Activated CD8-positive, alpha-beta memory T cell treated with anti-CD3 and anti-CD28 coated beads, Interleukin-2, amount 50 U/mL, for 1 hour (primary cell): ENCODE results near the gene CTNNA3.

ENCODE experiments used
- DNase-seq: peaks from one replicate; pipeline ENCODE4 v3.0.0-alpha.2; 2020; ENCODE audit errors: extremely low read depth

Gene CTNNA3

DNA sequence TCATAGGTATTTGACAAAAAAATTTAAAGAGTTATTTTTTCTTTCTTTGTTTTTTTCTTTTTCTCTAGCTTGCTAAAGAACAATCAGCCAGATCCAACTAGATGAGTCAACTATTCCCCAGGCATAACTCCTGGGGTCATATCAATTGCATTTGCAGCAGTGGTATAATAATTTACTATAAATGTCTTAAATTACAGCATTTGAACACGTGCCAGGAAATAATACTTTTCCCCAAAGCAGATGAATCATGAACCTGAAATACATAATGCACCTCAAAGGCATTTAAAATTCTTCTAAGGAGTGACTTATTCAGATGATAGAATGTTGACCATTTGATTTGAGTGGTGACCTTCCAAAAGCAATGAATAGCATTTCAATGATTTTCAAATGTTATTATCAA, 580.0 kb downstream of the CTNNA3 start:
- no peak for DNase-seq

GRCh38 chr10:67114945-67115344, 581.0 kb downstream of the CTNNA3 start:
- DNase-seq: no peak

DNA sequence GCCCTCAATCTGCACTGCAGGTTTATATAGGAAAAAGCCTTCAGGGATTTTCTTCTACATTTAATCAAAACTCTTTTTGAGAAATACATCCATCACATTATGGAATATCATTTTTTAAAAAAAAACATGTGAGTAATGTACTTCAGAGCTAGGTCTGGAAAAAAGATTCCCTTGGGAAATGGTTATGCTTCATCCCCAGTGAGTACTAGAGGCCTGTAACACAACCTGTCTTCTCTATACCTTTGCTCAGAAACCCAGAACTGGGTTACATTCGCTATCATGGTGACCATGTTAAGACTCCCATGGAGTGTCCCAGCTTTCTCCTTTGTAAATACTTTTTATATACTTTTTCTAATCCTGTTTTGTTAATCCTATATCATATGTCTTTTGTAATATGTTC, 583.2 kb downstream of the CTNNA3 start:
- no peak for DNase-seq

GRCh38 chr10:67110286-67110685, 585.7 kb downstream of the CTNNA3 start:
- no peak for DNase-seq

GRCh38 chr10:67107670-67108069, 588.3 kb downstream of the CTNNA3 start:
- DNase-seq: no peak

DNA sequence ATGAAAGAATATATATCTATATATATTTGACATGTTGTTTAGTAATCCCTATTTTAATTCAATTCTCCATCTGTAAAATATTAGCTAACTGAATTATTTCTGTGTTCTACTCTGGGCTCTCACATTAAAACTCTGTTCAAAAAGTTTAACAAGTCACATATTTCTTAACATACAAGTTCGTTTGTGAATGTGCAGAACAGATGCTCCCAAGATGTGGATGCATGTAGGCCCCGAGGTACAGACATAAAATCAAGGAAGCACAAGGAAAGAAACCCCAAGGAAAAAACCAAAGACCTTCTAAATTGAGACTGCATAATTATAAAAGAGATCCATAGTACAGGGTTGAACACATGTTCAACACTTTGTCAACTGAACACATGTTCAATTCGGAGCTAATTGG, 595.0 kb downstream of the CTNNA3 start:
- DNase-seq: no peak

DNA sequence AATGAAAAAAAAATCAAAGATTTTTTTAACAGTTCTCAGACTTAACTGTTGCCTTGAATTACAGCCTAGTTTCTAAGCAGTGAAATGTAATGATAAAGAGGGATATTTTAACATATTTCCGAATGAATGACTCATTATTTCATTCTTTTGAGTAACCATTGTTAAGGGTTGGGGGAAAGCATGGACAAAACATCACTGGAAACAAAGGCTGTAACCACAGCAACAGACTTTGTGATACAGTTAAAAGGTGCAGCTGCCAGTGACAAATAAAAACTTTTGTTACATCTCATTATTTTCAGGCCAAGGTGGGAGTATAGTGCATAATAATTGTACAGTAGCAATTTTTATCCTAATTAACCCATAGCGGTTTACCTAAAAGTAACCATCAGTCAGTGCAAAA, 597.5 kb downstream of the CTNNA3 start:
- DNase-seq: no peak

- DNase-seq: no peak
Measured at GRCh38 chr10:67095531-67095930, 600.5 kb downstream of the CTNNA3 start.

- DNase-seq: no peak
Measured at GRCh38 chr10:67088036-67088435, 608.0 kb downstream of the CTNNA3 start.

DNA sequence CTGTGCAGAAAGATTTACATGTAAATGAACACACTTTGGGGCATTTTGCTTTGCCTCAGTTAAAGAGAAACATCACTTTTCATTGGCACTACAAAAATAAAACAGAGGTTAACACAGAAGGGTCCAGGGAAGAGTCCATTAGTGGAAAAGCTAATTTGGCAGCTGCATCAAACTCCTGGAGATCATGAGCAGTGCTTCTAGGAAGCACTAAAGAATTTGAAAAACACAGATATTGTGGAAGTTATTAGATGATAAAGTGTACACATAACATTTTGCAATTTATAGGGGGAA, 608.9 kb downstream of the CTNNA3 start:
- DNase-seq: no peak

- DNase-seq: no peak
Measured at GRCh38 chr10:67086327-67087134, 609.5 kb downstream of the CTNNA3 start.

DNA sequence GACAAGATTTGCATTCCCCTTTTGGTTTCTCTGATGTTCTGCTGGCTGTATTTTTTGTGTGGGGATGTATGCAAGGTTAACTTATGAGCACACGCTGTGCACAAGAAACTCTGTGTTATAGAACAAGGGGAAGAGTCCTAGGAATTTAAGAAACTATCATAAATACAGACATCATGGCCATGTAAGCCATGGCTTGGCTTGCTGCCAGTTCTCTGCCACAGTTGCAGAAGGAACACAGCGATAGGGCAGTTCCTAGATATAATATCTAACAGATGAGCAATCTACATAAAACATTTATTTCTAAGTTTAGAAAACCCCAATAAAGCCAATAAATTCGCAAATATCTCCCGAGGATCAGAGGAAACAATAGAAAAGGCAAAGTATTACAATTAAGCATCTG, 616.9 kb downstream of the CTNNA3 start:
- DNase-seq: no peak

DNA sequence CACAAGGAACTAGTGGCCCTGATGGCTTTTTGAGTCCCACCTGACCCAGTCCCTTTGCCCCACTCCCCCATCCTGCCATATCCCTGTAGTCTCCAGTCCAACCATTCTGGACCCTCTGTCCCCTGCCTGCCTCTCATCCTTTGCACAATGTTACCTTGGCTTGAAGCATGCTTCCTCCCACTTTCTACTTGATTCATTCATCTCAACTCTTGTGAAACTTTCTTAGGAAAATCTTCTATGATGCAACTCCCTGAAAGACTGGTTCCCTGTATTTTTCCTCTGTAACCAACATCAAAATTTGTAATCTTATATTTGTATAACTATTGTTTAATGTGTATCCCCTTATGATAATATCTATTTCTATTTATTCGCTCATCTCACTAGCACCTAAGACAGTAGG, 618.6 kb downstream of the CTNNA3 start:
- no peak for DNase-seq

- no peak for DNase-seq
Measured at GRCh38 chr10:67076144-67076543, 619.9 kb downstream of the CTNNA3 start.

- DNase-seq: no peak
Measured at GRCh38 chr10:67075491-67075971, 620.5 kb downstream of the CTNNA3 start.

- no peak for DNase-seq
Measured at GRCh38 chr10:67072654-67073053, 623.3 kb downstream of the CTNNA3 start.

- DNase-seq: no peak
Measured at GRCh38 chr10:67050415-67050814, 645.6 kb downstream of the CTNNA3 start.

GRCh38 chr10:67049988-67050387, 646.0 kb downstream of the CTNNA3 start:
- DNase-seq: no peak

DNA sequence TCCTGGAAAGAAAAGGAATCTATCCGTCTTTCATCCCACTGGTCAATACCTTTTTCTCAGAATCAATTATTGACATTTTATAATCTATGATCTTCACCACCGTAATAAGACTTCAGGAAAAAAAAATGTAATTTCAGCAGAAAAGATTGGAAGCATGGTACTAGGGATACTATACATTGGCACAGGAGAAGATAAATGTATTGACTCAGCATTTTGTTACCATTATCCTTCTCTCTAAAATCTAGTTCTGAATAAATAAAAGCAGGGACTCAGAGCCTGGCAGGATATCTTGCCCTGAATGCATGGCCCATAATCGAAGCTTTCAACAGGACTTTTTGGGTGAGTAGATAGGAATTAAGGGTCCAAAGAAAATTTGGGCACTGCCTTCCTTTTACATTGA, 649.5 kb downstream of the CTNNA3 start:
- no peak for DNase-seq

DNA sequence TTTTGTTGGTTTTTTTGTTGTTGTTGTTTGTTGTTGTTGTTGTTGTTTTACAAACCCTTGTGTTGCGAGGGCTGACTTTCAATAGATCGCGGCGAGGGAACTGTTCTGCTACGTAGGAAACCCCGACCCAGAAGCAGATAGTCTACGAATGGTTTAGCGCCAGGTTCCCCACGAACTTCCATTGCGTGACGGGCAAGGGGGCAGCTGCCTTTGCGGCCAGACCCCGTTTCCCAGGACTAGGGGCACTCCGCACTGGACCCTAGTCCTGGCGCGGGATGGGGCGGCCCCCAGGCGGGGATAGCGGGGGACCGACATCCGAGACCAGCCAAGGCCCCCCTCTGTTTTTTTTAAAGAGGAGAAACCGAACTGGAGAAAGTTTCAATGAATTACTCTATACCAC, 650.6 kb downstream of the CTNNA3 start:
- no peak for DNase-seq

DNA sequence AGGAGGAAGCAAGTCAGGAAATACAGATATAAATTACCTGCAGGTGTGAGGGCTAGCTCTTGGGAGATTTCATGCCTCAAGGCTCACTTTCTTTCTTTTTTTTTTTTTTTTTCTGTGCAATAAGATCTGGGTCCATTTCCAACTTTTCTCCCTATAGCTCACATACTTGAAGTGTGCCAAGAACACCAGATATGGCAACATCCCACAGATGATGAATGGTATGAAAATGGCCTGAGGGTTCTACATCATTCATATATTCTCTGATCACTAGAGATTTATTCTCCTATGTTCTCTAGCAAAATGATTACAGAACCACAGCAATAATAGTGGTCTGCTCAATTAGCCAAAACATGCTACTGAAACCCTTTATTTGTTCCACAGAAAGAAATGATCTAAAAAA, 653.0 kb downstream of the CTNNA3 start:
- no peak for DNase-seq

GRCh38 chr10:67036808-67037207, 659.2 kb downstream of the CTNNA3 start:
- DNase-seq: no peak

DNA sequence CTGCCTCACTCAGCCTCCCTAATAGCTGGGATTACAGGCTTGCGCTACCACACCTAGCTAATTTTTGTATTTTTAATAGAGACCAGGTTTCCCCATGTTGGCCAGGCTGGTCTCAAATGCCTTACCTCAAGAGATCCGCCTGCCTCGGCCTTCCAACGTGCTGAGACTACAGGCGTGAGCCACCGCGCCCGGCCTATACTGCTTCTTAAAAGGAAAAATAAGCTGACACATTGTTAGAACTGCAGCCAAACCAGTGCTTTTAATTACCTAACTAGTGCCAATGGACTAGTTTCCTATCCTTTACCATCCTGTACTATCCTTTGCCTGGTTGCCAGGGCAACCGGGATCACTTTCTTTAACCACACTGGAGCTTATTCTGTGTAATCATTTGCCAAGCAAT, 662.1 kb downstream of the CTNNA3 start:
- DNase-seq: no peak

GRCh38 chr10:67022099-67022498, 673.9 kb downstream of the CTNNA3 start:
- DNase-seq: no peak
